Inflammatory macrophage treated with lipopolysaccharide for 4 hours (primary cell): ENCODE results near the gene ZNF850.
"Not testable (repeated sequence)": the region's sequence is repeated elsewhere in the genome, so short reads cannot be mapped to it uniquely, and the experiment has no call there.

Experiments used
- DNase-seq: peaks from one replicate; pipeline ENCODE4 v3.0.0-alpha.2; 2020

The ZNF850 gene

DNA sequence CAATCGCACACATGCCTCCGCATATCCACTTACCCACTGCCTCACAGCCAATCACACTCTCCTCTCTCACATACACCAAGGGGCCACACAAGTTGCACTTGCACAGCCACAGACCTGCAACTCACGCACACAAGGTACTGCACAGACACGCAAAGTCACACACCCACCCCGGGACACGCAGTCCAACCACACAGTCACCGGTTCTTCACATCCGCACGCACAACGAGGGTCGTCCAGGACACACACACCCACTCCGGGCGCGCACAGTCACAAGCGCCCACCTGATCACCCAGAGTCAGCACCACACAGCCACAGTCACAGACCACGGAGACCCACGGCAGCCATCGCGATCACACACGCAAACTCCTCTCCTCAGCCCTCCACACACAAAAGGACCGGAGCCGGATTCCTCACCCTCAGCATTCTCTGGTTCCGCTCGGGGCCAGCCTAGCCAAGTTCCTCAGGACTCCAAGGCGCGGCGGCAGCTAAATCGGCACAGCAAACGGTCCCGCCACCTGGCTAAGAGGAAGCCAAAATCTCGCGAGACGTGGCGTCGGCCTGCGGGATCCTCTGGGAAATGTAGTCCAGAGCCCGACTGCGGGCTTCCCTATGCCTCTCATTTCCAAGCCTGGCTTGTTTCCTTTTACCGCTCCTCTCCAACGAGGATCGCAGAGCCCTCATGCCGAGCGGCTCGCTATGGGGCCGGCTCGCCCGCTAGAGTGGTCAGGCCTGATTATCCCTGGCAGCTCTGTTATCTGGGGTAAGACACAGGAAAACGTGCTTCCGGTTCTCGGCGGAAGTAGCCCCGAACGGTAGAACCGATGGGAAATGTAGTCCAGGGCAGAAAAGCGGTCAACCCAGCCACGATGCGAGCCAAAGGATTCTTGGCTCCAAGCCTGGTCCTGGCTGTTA lies at the start of gene ZNF850:
TSS of gene ZNF850 (minus strand) at position 497 of the 912 bp plus-strand sequence. CDS start 10,201 bp downstream, outside the sequence.
- DNase-seq, result peak; percentile 95

- DNase-seq, result no peak
Observed at GRCh38 chr19:36821758-36822157, 49.2 kb upstream of the ZNF850 start.

DNA sequence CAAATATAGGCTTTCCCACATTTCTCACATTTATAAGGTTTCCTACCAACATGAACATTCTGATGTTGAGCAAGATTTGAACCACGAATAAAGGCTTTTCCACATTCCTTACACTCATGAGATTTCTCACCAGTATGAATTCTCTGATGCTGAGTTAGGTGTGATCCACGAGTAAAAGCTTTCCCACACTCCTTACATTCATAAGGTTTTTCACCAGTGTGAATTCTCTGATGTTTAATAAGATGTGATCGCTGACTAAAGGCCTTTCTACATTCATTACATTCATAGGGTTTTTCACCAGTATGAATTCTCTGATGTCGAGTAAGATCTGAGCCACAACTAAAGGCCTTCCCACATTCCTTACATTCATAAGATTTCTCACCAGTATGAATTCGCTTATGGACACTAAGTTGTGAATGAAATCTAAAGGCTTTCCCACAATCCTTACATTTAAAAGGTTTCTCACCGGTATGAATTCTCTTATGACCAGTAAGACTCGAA lies 46.6 kb upstream of the ZNF850 start:
- no peak for DNase-seq

- DNase-seq, result no peak
Observed at GRCh38 chr19:36807029-36807428, 34.4 kb upstream of the ZNF850 start.

DNA sequence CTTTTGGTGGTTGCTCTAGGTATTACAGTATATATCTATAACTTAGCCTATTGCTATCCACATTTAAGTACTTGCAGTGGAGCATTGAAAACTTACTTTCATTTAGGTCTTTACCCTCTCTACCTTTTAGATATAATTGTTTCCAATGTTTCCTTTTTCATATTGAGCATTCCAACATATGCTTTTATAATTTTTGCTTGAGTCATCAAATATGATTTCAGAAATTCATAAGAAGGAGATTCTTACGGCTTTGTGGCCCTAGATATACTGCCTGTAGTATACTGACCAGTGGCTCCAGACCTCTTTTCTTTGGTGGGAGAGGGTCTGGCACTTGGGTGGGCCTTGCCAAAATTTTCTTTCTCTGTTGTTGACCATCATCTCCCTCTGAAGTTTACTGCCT lies 32.8 kb upstream of the ZNF850 start:
- no peak for DNase-seq

DNA sequence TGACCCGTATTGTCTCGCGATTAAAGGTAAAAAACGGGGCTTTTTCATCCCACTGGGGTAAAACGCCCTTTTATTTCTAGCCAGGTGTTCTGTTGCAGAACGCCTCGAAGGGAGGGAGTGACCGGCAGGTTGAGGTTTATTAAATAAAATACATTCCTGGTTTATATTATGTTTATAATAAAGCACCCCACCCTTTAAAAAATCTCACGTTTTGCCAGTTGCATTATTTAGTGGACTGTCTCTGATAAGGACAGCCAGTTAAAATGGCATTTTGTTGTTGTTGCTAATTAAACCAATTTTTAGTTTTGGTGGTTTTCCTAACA lies 25.1 kb upstream of the ZNF850 start:
- no peak for DNase-seq

- DNase-seq, result no peak
Observed at GRCh38 chr19:36796714-36796992, 24.0 kb upstream of the ZNF850 start.

DNA sequence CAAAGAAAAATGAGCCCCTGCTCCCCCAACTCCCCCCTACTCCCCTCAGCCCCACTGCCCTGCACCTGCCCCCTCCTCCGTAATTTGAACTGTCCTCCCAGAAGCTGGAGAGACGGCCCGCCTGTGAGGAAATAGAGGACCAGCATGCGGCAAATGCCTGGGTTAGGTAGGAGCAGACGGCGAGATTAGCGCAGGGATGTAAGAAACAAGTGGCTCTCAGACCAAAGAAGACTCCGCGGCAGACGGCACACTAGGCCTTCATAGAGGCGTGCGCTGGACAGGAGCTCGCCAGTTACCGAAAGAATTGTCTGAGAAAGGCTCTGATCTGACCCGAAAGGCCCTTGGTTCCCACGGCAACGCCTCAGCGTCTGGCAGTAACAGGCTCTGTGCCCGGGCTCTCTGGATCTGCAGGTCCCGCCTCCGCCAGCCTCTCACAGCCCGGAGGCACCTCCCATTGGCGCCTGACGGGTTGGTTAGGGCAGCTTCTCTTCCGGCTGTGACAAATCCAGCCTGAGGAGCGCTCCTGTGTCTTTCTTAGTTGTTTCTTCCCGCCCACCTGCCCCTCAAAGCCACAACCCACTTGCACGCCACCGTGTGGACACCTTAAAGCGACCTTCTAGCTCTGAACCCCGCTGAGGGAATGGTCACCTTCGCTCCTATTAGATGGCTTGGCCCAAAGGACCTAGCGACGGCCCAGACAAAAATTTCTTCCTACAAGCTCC lies 19.0 kb upstream of the ZNF850 start:
- not testable (repeated sequence) for DNase-seq

- no peak for DNase-seq
Observed at GRCh38 chr19:36775768-36776167, 3.2 kb upstream of the ZNF850 start.

DNA sequence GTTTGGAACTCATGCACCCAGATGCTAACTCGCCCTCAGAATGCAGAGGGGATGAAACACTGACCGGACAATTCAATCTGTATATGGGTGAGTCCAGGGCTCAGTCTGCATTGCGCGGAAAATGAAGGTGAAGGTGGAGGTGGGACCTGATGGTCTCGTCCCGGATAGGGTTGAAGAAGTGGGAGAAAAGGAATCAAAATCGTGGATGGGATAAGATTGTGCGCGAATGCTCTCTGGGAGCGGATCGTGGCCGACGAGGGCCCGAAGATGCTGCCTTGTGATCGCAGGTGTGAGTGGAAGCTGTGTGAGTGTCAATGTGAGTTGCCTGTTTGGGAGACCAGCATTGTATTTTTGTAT lies 594 bp upstream of the ZNF850 start:
- no peak for DNase-seq

DNA sequence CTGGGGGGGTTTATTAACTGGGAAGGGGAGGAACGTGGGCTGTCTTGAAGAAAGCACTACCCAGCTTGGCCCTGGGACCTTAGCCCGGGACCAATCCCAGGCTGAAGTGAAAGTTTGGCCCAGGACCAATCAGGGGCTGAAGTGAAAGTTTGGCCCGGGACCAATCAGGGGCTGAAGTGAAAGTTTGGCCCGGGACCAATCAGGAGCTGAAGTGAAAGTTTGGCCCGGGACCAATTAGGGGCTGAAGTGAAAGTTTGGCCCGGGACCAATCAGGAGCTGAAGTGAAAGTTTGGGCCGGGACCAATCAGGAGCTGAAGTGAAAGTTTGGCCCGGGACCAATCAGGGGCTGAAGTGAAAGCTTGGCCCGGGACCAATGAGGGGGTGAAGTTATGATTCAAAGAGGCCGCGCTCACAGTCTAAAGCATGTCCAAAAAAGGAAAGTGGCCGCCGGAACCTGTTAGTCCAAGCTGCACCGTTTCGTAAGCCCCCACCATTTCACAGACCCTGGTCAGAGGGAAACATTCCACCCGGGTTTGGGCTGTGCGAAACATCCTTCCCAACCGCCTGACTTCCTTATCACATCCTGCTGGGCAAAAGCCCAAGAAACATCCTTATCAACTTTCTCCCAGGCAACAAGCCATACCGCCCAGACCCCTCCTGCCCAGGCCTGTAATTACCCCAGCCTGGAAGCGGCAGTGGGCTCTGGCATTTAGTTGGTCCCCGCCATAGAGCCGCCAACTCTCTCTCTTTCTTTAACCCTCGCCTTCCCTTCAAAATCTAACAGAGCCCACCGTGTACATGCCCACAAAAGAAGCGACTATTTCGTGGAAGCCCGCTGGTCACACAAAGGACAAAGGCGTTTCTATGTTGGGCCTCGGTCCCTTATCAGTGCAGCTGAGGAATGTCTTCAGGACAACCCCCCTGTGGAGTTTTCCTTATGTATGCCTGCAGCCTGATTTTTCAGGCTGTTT lies 1.1 kb downstream of the ZNF850 start:
- DNase-seq, result peak; percentile 57

- no peak for DNase-seq
Observed at GRCh38 chr19:36750066-36750691, 22.4 kb downstream of the ZNF850 start.

DNA sequence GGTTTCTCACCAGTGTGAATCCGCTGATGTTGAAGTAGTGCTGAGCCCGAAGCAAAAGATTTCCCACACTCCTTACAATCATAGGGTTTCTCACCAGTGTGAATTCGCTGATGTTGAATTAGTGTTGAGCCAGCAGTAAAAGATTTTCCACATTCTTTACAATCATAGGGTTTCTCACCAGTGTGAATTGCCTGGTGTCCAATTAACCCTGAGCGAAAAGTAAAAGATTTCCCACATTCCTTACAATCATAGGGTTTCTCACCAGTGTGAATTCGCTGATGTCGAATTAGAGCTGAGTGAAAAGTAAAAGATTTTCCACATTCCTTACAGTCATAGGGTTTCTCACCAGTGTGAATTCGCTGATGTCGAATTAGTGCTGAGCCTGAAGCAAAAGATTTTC lies 23.0 kb downstream of the ZNF850 start:
- DNase-seq, result not testable (repeated sequence)

GRCh38 chr19:36748431-36749275 lies 24.0 kb downstream of the ZNF850 start:
- DNase-seq, result no peak

GRCh38 chr19:36747750-36748149 lies 24.9 kb downstream of the ZNF850 start:
- no peak for DNase-seq

GRCh38 chr19:36745870-36746269 lies 26.7 kb downstream of the ZNF850 start:
- no peak for DNase-seq

DNA sequence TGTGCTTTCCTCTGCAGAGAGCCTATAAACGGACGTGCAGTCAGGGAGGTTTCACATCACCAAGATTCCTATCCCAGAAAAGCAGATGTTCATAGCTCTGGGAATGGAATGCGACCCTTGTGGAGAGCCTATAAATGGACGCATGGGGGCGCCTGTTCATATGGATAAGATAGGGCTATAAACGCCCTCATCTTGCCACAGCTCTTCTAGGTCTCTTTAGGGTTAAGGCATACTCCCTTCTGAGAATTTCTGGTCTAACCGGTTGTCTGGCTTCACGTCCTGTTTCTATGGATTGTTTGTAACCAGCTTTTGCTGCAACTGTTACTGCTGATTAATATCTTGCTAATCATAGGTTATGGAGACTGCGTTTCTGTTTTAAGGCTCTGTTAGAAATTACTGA lies 36.4 kb downstream of the ZNF850 start:
- DNase-seq, result not testable (repeated sequence)

- no peak for DNase-seq
Observed at GRCh38 chr19:36719687-36720556, 52.7 kb downstream of the ZNF850 start.

- no peak for DNase-seq
Observed at GRCh38 chr19:36709423-36709822, 63.2 kb downstream of the ZNF850 start.

GRCh38 chr19:36707134-36707533 lies 65.5 kb downstream of the ZNF850 start:
- DNase-seq, result no peak

GRCh38 chr19:36688058-36688457 lies 84.5 kb downstream of the ZNF850 start:
- no peak for DNase-seq
